Kidney (tissue), 14 donors: Measurements from ENCODE around the gene ATG13. TPM values are rescaled to one million over a fixed set of nuclear protein-coding genes. Genes with fewer than 3 reads are reported as not detected.

Experiments used
- DNase-seq, 5 donors: peaks; one replicate each; pipeline ENCODE4 v3.0.0-alpha.2; 2013 to 2020
- FAIRE-seq: peaks from 2 replicates; lab custom pipeline; 2012; peaks lifted over from hg19 to GRCh38; lab: Jason Lieb, UNC
- H3K27ac ChIP-seq, 2 donors: one replicate each; pipeline ENCODE4 v1.7.0; 2013; ENCODE audit warnings: low read depth in 2 of 2, low read length in 2 of 2, inconsistent platforms in 1 of 2
- H3K27me3 ChIP-seq: one replicate; pipeline ENCODE4 v1.7.1; 2013; ENCODE audit warnings: low read length, inconsistent platforms; ENCODE audit not compliant: control insufficient read depth, insufficient read depth
- H3K36me3 ChIP-seq, 3 donors: one replicate each; pipeline versions ENCODE4 v1.7.0 to v1.7.1; 2013; ENCODE audit warnings: low read length in 3 of 3, control low read depth in 1 of 3, inconsistent platforms in 1 of 3; ENCODE audit not compliant: insufficient read depth in 3 of 3, control insufficient read depth in 2 of 3
- H3K4me1 ChIP-seq, 3 donors: one replicate each; pipeline versions ENCODE4 v1.7.0 to v1.7.1; 2013; ENCODE audit warnings: low read length in 3 of 3, inconsistent platforms in 1 of 3, low read depth in 1 of 3; ENCODE audit not compliant: control insufficient read depth in 2 of 3, insufficient read depth in 2 of 3
- H3K4me3 ChIP-seq, 3 donors: one replicate each; pipeline versions ENCODE4 v1.7.0 to v1.8.1; 2013; ENCODE audit warnings: low read length in 3 of 3, control low read depth in 1 of 3, inconsistent platforms in 1 of 3
- H3K9ac ChIP-seq, 3 donors: one replicate each; pipeline versions ENCODE4 v1.7.0 to v1.7.1; 2013; ENCODE audit warnings: low read length in 3 of 3, control low read depth in 1 of 3, inconsistent platforms in 1 of 3
- H3K9me3 ChIP-seq, 3 donors: one replicate each; pipeline versions ENCODE4 v1.7.0 to v1.7.1; 2013; ENCODE audit warnings: low read length in 3 of 3, control low read depth in 1 of 3, inconsistent platforms in 1 of 3; ENCODE audit not compliant: control insufficient read depth in 2 of 3, insufficient read depth in 1 of 3
- intact Hi-C: fragments of 100-400 bp; cut with DNase I; formaldehyde crosslinking; loops from one replicate; pipeline ENCODE4 v1.11.1; 2022
- polyA plus RNA-seq: library from polyadenylated mRNA; stranded (reverse); fragments of 350-450 nt; fragmentation: Illumina TruSeq; extraction: RNeasy Lipid Tissue Mini Kit (QIAGEN cat#74804); gene quantifications from one replicate; pipeline ENCODE4 v1.2.3, GENCODE V29; 2014; ENCODE audit warnings: low read depth, low replicate concordance; ENCODE audit not compliant: insufficient read depth
- total RNA-seq: library from RNA; stranded (reverse); fragmentation: NEBNext Ultra II Directional; extraction: Animal tissue kit (Norgen Biotek cat#: 25700); gene quantifications from one replicate; pipeline ENCODE4 v1.2.1, GENCODE V29; 2021
- TF ChIP-seq, protein P1 (sequence below): IDR thresholded peaks from 3 replicates; pipeline ENCODE4 v1.5.1; 2012; ENCODE audit warnings: mild to moderate bottlenecking, moderate library complexity, borderline replicate concordance; ENCODE audit not compliant: insufficient read depth; ENCODE audit errors: extremely low read depth
- donor health status: control.
- donor health status: control.
- donor health status: control.
- donor health status: control.
- donor health status: control.
- donor health status: DM: yes; HTN: yes; CAD: no.
- donor health status: Normal renal cell carcinoma (clear cell type).

ATG13 gene
- total and polyA plus RNA-seq, 2 donors from 2014 or later = 40.1 to 73.5 TPM

DNA sequence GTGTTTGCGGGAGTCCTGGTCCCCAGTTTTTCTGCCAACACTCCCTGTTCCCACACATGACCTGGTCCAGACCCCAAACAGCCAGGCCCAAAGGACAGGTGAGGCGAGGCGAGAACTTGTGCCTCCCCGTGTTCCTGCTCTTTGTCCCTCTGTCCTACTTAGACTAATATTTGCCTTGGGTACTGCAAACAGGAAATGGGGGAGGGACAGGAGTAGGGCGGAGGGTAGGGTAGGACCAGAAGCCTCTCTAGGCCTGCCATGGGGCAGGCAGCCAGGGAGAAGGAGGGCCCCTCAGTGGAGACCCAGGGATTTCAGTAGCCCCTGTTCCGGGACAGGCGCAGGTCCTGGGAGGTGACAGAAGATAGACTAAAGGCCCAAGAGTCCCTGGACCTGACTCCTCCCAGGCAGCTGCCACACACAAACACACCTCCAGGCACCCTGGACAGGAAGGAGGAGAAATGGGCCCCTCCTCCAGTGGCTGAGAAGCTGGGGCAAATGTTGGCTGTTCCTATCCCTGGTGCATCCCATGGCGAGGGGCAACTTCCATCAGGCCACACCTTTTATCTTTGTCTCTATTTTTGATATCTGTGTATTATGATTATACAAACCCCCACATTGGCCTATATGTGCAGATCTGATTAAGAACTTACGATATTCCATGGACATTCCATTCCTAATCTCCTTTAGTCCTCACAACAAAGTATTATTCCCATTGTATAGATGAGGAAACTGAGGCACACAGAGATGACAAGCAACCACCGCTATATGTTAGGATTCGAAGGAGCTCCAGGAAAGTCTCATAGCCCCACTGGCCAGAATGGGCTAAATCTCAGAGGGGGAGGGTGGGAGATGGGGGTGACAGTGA, 101.0 kb downstream of the ATG13 start:
- H3K27ac ChIP-seq = no peak overlapping the region
- no peaks in the 10 kb centered on the region for H3K9me3 ChIP-seq
- intact Hi-C loops = no loop called here
- no peak overlapping the region for H3K4me3 ChIP-seq
- no peak overlapping the region for H3K9ac ChIP-seq
- H3K27me3 ChIP-seq = no peaks in the 10 kb centered on the region
- H3K4me1 ChIP-seq = no peaks in the 10 kb centered on the region
- FAIRE-seq (no peak), DNase-seq (no peak)
- no peaks in the 10 kb centered on the region for H3K36me3 ChIP-seq
- TF ChIP-seq, protein P1, sequence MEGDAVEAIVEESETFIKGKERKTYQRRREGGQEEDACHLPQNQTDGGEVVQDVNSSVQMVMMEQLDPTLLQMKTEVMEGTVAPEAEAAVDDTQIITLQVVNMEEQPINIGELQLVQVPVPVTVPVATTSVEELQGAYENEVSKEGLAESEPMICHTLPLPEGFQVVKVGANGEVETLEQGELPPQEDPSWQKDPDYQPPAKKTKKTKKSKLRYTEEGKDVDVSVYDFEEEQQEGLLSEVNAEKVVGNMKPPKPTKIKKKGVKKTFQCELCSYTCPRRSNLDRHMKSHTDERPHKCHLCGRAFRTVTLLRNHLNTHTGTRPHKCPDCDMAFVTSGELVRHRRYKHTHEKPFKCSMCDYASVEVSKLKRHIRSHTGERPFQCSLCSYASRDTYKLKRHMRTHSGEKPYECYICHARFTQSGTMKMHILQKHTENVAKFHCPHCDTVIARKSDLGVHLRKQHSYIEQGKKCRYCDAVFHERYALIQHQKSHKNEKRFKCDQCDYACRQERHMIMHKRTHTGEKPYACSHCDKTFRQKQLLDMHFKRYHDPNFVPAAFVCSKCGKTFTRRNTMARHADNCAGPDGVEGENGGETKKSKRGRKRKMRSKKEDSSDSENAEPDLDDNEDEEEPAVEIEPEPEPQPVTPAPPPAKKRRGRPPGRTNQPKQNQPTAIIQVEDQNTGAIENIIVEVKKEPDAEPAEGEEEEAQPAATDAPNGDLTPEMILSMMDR = no peak

DNA sequence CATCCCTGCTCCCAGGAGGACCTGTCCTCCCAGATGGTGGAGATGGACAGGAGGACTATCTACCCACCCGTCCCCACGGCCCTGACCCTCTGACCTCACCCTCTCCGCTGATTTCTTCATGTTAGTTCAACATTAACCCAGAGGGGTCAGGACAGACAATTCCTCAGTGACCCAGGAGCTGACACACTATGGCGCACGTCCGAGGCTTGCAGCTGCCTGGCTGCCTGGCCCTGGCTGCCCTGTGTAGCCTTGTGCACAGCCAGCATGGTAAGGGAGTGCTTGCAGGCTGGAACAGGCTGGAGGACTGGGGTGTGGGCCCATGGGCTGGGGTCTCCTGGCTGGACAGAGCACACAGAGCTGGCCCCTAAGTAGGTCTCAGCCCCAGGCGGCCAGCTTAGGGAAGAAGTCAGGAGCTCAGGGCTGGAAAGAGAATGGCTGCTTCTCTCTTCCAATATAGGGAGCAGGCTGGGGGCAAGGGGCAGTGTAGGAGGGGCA, 101.7 kb downstream of the ATG13 start, which contains the start of gene F2:
TSS of gene F2 (plus strand) at position 166 of the 495 bp plus-strand sequence. CDS start at position 189, 23 bp downstream.
- Histone ChIP-seq H3K36me3 (no peaks in the 10 kb centered on the region), H3K9ac (no peak within 1 kb of the TSS), H3K9me3 (no peaks in the 10 kb centered on the region), H3K27ac (no peak within 1 kb of the TSS), H3K4me1 (no peaks in the 10 kb centered on the region), H3K4me3 (no peak within 1 kb of the TSS), H3K27me3 (no peaks in the 10 kb centered on the region)
- no peak for DNase-seq
- TF ChIP-seq, protein P1 = no peak
- no peak for FAIRE-seq
- intact Hi-C loops = no loop called here

DNA sequence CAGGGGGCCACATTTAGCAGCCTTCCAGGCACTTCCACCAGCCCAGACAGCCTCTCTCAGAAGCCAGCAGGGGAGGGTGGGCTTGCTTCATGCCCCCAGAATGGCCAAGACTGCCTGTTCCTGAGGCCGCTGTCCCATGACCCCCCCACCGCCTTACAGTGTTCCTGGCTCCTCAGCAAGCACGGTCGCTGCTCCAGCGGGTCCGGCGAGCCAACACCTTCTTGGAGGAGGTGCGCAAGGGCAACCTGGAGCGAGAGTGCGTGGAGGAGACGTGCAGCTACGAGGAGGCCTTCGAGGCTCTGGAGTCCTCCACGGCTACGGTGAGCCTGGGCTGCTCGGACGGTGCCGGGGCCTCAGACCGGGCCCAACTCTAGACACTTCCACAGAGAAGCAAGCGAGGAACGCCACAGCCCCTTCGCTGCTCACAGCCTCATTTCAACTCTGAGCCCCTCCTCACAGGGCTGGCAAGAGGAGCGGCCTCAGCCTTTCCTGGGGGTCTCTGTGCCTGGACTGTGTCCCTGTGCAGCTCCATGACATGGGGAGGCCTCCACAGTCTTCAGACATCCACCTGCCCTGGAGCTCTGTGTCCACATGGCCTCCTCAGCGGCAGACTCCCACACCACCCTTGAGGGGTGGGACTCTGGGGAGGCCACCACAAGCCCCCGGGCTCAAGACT, 102.3 kb downstream of the ATG13 start:
- Histone ChIP-seq H3K4me3 (no peak overlapping the region), H3K27ac (no peak overlapping the region), H3K9me3 (no peaks in the 10 kb centered on the region), H3K36me3 (no peaks in the 10 kb centered on the region), H3K9ac (no peak overlapping the region), H3K27me3 (no peaks in the 10 kb centered on the region), H3K4me1 (no peaks in the 10 kb centered on the region)
- no peak for DNase-seq
- intact Hi-C loops = no loop called here
- TF ChIP-seq, protein P1 = no peak
- FAIRE-seq = no peak
